ENCODE measurements around the gene DOK7. TPM values are rescaled to one million over a fixed set of nuclear protein-coding genes. Genes with fewer than 3 reads are reported as not detected.
A peak's percentile ranks its signal among the peaks of the same experiment; 100 is the strongest.

Gene DOK7
- total RNA-seq, 2 donors from 2014 or later: 8.8 to 36.7 TPM

- ATAC-seq (ENCODE audit: insufficient number of reproducible peaks, low FRiP score, low read depth): no peak
- DNase-seq (ENCODE audit: low spot score): no peak
- Histone ChIP-seq H3K27me3 (replicated peaks; ENCODE audit: insufficient read depth) (no peaks in the 10 kb centered on the region), H3K4me1 (ENCODE audit: control insufficient read depth in 1 of 2, low read depth in 2 of 2) (peaks cover 7 to 34% of the 10 kb centered on the region in 2 donors), H3K4me3 (no peak overlapping the region), H3K27ac (peak overlapping the region; percentile 96 to 99), H3K9me3 (no peaks in the 10 kb centered on the region), H3K36me3 (no peaks in the 10 kb centered on the region)
- TF ChIP-seq CTCF (IDR thresholded peaks at IDR 0.05): peak; percentile 100
Measured at GRCh38 chr4:3480528-3481112, 17.5 kb downstream of the DOK7 start.

GRCh38 chr4:3481113-3481531, 18.0 kb downstream of the DOK7 start:
- H3K4me3 ChIP-seq: no peak overlapping the region
- peak overlapping the region; percentile 96 to 99 for H3K27ac ChIP-seq
- DNase-seq (ENCODE audit: low spot score): no peak
- H3K9me3 ChIP-seq: no peaks in the 10 kb centered on the region
- no peaks in the 10 kb centered on the region for H3K36me3 ChIP-seq
- no peaks in the 10 kb centered on the region for H3K27me3 ChIP-seq (replicated peaks; ENCODE audit: insufficient read depth)
- ATAC-seq (ENCODE audit: insufficient number of reproducible peaks, low FRiP score, low read depth): no peak
- peaks cover 7 to 35% of the 10 kb centered on the region in 2 donors for H3K4me1 ChIP-seq (ENCODE audit: control insufficient read depth in 1 of 2, low read depth in 2 of 2)
- TF ChIP-seq CTCF (IDR thresholded peaks at IDR 0.05): no peak

- no peaks in the 10 kb centered on the region for H3K27me3 ChIP-seq (replicated peaks; ENCODE audit: insufficient read depth)
- H3K4me3 ChIP-seq: no peak overlapping the region
- no peaks in the 10 kb centered on the region for H3K9me3 ChIP-seq
- peaks cover 7 to 35% of the 10 kb centered on the region in 2 donors for H3K4me1 ChIP-seq (ENCODE audit: control insufficient read depth in 1 of 2, low read depth in 2 of 2)
- H3K27ac ChIP-seq: peak overlapping the region; percentile 96 to 99
- ATAC-seq (ENCODE audit: insufficient number of reproducible peaks, low FRiP score, low read depth) (no peak), DNase-seq (ENCODE audit: low spot score) (no peak)
- no peak for TF ChIP-seq CTCF (IDR thresholded peaks at IDR 0.05)
- H3K36me3 ChIP-seq: no peaks in the 10 kb centered on the region
Measured at GRCh38 chr4:3481783-3482393, 18.8 kb downstream of the DOK7 start.

- H3K9me3 ChIP-seq: no peaks in the 10 kb centered on the region
- no peak for TF ChIP-seq CTCF (IDR thresholded peaks at IDR 0.05)
- peaks cover 7 to 35% of the 10 kb centered on the region in 2 donors for H3K4me1 ChIP-seq (ENCODE audit: control insufficient read depth in 1 of 2, low read depth in 2 of 2)
- ATAC-seq (ENCODE audit: insufficient number of reproducible peaks, low FRiP score, low read depth) (no peak), DNase-seq (ENCODE audit: low spot score) (no peak)
- H3K4me3 ChIP-seq: no peak overlapping the region
- H3K36me3 ChIP-seq: no peaks in the 10 kb centered on the region
- H3K27me3 ChIP-seq (replicated peaks; ENCODE audit: insufficient read depth): no peaks in the 10 kb centered on the region
- peak overlapping the region; percentile 96 to 99 for H3K27ac ChIP-seq
Measured at GRCh38 chr4:3482707-3483106, 19.6 kb downstream of the DOK7 start.

GRCh38 chr4:3483471-3483921, 20.4 kb downstream of the DOK7 start:
- Histone ChIP-seq H3K27me3 (replicated peaks; ENCODE audit: insufficient read depth) (no peaks in the 10 kb centered on the region), H3K4me1 (ENCODE audit: control insufficient read depth in 1 of 2, low read depth in 2 of 2) (peaks cover 7 to 35% of the 10 kb centered on the region in 2 donors), H3K9me3 (no peaks in the 10 kb centered on the region), H3K27ac (peak overlapping the region; percentile 96 to 99), H3K36me3 (no peaks in the 10 kb centered on the region), H3K4me3 (peak overlapping the region; percentile 45)
- DNase-seq (ENCODE audit: low spot score) (peak; percentile 77), ATAC-seq (ENCODE audit: insufficient number of reproducible peaks, low FRiP score, low read depth) (peak; percentile 64)
- no peak for TF ChIP-seq CTCF (IDR thresholded peaks at IDR 0.05)
